Measurements from ENCODE around the gene RPE.

RPE gene

GRCh38 chr2:210003359-210003758 lies 921 bp downstream of the RPE start:
- no peak for DNase-seq

- no peak for DNase-seq
Observed at GRCh38 chr2:210004881-210005280, 2.4 kb downstream of the RPE start.

DNA sequence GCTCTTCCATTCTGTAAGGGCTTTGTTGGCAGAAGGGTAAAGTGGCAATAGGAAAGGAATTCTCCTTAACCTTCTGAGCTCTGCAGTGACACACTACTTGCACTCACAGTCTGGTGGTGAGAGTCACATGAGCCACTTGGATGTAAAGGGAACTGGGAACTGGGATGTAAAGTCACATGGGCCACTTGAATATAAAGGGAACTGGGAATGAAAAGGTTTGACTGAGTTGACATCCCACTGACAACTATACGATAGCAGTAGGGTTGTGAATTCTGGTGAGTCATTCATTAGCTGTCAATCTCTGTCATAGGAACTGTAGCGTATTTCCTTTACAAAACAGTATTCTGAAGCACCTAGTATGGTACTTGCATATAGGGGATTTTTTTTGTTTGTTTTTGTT lies 5.5 kb downstream of the RPE start:
- DNase-seq: no peak

DNA sequence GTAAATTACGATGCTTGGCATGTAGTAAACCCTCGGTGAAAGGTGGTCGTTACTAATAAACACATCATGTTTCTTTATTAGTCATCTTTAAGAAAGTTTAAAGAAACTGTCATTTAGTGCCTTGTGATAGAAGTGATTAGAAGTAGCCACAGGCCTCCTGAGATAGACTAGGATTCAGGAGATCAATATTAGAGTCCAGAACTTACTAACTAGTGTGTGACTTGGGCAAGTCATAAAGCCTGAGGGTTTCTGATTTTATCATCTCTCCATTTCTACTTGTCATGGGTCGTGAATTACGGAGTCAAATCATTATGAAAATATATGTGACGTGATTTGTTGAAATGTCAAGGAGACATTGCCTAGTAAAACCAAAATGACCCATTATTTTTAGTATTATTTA lies 6.7 kb downstream of the RPE start:
- DNase-seq: no peak

- DNase-seq: no peak
Observed at GRCh38 chr2:210009896-210010295, 7.5 kb downstream of the RPE start.

- no peak for DNase-seq
Observed at GRCh38 chr2:210020138-210020537, 17.7 kb downstream of the RPE start.

GRCh38 chr2:210022824-210023223 lies 20.4 kb downstream of the RPE start:
- no peak for DNase-seq

- DNase-seq: no peak
Observed at GRCh38 chr2:210027608-210028007, 25.2 kb downstream of the RPE start.

- DNase-seq: no peak
Observed at GRCh38 chr2:210028178-210028577, 25.7 kb downstream of the RPE start.

DNA sequence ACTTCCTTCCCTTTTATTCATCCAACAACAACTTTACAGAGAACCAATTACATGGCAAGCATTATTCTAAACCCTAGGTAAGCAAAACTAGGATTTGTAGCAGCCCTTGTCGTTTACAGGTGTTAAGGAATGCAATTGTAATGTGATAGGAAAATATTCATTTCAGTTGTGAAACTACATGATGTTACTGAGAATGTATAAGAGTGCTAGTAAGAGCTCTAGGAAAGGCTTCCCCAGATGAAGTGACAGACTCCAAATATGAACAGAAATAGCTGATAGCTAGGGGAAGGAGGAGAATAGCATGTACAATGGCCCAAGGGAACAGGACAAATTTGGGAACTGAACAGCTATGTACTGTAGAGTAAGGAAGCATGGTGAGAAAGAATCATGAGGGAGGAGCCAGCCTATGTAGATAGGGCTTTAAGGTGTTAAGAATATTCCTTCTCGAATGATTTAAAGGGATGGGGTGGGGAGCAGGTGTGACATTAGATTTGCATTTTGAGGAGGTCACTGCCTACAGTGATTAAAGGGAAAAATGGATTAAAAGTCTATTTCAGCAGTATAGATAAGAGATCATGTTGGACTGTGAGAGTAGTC lies 31.7 kb downstream of the RPE start:
- DNase-seq: no peak

DNA sequence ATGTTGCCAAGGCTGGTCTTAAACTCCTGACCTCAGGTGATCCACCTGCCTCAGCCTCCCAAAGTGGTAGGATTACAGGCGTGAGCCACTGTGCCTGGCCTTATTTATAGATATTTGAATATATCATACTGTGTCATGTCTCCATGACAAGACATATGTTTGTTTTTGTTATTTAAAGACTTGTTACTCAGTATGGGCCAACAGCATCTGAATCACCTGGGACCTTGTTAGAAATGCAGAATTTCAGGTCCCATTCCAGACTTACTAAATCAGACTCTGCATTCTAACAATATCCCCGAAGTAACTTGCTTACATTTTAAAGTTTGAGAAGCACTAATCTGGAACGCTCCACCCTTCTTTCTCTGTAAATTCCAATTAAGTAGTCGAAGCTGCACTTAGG lies 33.2 kb downstream of the RPE start:
- DNase-seq: no peak

DNA sequence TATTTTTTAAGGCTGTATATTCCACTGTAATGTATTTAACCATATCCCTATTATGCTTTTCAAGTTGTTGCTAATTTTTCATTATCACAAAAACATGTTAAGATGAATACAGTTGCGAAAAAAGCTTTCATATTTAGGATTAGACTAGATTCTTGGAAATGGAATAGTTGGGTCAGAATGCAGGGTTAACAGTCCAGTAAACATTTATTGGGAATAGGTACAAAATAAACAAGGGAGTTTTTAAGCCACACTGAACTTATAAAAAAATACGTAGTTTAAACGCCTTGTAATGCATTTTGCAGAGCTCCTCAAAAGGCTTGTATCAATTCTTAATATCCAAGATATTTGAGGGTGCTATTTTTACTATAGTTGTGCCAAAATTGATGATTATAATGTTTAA lies 35.6 kb downstream of the RPE start:
- DNase-seq: no peak

GRCh38 chr2:210046851-210047500 lies 44.5 kb downstream of the RPE start:
- no peak for DNase-seq

- no peak for DNase-seq
Observed at GRCh38 chr2:210049831-210050230, 47.4 kb downstream of the RPE start.

DNA sequence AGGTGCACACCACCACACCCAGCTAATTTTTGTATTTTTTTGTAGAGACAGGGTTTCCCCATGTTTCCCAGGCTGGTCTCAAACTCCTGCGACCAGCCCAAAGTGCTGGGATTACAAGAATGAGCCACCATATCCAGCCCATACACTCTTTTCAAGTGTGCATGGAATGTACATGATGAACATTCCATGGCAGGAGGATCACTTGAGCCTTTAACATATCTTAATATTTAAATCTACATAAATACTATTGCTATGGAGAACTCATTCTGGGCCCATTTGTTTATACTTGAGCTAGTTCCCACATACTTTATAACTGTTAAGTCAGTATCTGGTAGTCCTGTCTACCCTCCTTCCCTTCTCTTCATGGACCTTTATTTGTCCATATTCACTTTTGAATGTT lies 48.4 kb downstream of the RPE start:
- no peak for DNase-seq

DNA sequence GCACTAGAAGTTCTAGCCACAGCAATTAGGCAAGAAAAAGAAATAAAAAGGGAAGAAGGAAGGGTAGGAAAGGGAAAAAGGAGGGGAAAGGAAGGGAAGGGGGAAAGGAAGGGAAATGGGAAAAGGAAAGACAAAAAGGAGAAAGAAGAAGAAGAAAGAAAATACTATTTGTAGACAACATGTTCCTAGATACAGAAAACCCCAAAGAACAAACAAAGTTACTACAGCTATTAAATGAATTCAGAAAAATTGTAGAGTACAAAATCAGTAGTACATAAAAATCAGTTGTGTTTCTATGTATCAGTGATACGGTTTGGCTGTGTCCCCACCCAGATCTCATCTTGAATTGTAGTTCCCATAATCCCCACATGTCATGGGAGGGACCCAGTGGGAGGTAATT lies 52.3 kb downstream of the RPE start:
- no peak for DNase-seq

DNA sequence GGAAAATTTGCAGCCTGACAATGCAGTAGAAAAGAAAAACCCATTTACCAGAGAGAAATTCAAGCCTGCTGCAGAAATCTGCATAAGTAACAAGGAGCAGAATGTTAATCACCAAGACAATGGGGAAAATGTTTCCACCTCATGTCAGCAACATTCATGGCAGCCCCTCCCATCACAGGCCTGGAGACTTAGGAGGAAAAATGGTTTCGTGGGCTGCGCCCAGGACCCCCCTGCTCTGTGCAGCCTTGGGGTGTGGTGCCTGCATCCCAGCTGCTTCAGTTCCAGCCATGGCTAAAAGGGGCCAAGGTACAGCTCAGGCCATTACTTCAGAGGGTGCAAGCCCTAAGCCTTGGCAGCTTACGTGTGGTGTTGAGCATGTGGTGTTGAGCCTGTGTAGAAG lies 53.4 kb downstream of the RPE start:
- DNase-seq: no peak

- DNase-seq: no peak
Observed at GRCh38 chr2:210063306-210063705, 60.9 kb downstream of the RPE start.

Measured in NCI-H1436 treated with DMSO at 0.1 percent for 48 hours (cell line).